SK-MEL-5 (cell line): Measurements from ENCODE around the gene MTCH1. TPM values are rescaled to one million over a fixed set of nuclear protein-coding genes. Genes with fewer than 3 reads are reported as not detected.
"Not testable (repeated sequence)": the region's sequence is repeated elsewhere in the genome, so short reads cannot be mapped to it uniquely, and the experiment has no call there.

Experiments
- DNase-seq: peaks from one replicate; pipeline ENCODE4 v3.0.0-alpha.2; 2016; ENCODE audit warnings: low read depth, low spot score
- in situ Hi-C: cut with HindIII; loops from 2 replicates; pipeline ENCODE4 v1.10.0; 2016; ENCODE audit warnings: low sequenced_read_pairs, high pct_unique_total_duplicates, low pct_unique_long_range_greater_than_20kb
- total RNA-seq: library from RNA; depleted of rRNA; stranded (reverse); fragments of >200 nt; shearing (Covaris generic); gene quantifications from 2 replicates; pipeline ENCODE4 v1.2.3, GENCODE V29; 2014

MTCH1 gene
- total RNA-seq, 1 experiment from 2014 or later = 222 TPM

GRCh38 chr6:37005061-37005810 is 19.2 kb upstream of the MTCH1 start, which contains the start of gene FGD2:
Gene FGD2, plus strand, starts transcription at chr6:37005655. Its CDS starts 163 bp downstream, at chr6:37005818.
- in situ Hi-C loops = no loop called here
- DNase-seq = no peak

- in situ Hi-C loops = no loop called here
- DNase-seq = no peak
Observed at GRCh38 chr6:37004044-37004980, 18.3 kb upstream of the MTCH1 start.

- in situ Hi-C loops = no loop called here
Observed at GRCh38 chr6:36999751-37000125, 13.7 kb upstream of the MTCH1 start.

GRCh38 chr6:36999061-36999750 is 13.2 kb upstream of the MTCH1 start:
- DNase-seq = no peak
- in situ Hi-C loops = no loop called here

More at GRCh38 chr6:36999751-37000125, 13.7 kb upstream of the MTCH1 start:
- no peak for DNase-seq

GRCh38 chr6:36998723-36999038 is 12.7 kb upstream of the MTCH1 start:
- no peak for DNase-seq
- in situ Hi-C loops = no loop called here

GRCh38 chr6:36997811-36998722 is 12.1 kb upstream of the MTCH1 start:
- DNase-seq = peak; percentile 60
- in situ Hi-C loops = no loop called here

GRCh38 chr6:36990401-36990800 is 4.4 kb upstream of the MTCH1 start:
- in situ Hi-C loops = not testable (repeated sequence)

GRCh38 chr6:36989264-36989663 is 3.3 kb upstream of the MTCH1 start:
- no peak for DNase-seq
- in situ Hi-C loops = no loop called here

More at GRCh38 chr6:36990401-36990800, 4.4 kb upstream of the MTCH1 start:
- DNase-seq = not testable (repeated sequence)

- in situ Hi-C loops = no loop called here
- DNase-seq = no peak
Observed at GRCh38 chr6:36986704-36987047, 680 bp upstream of the MTCH1 start.

- DNase-seq = no peak
- in situ Hi-C loops = no loop called here
Observed at GRCh38 chr6:36985417-36985807, 584 bp downstream of the MTCH1 start.

- in situ Hi-C loops = no loop called here
- peak; percentile 43 for DNase-seq
Observed at GRCh38 chr6:36984581-36985416, 1.2 kb downstream of the MTCH1 start.

- in situ Hi-C loops = no loop called here
- DNase-seq = no peak
Observed at GRCh38 chr6:36983538-36983937, 2.5 kb downstream of the MTCH1 start.

GRCh38 chr6:36980876-36981619 is 4.9 kb downstream of the MTCH1 start:
- in situ Hi-C loops = no loop called here
- DNase-seq = no peak

- DNase-seq = no peak
- in situ Hi-C loops = no loop called here
Observed at GRCh38 chr6:36980129-36980528, 5.9 kb downstream of the MTCH1 start.

GRCh38 chr6:36979347-36979742 is 6.7 kb downstream of the MTCH1 start:
- in situ Hi-C loops = no loop called here
- peak; percentile 64 for DNase-seq
